Activated gamma-delta T cell treated with Interleukin-2 at 50 U/mL for 16 hours (primary cell): ENCODE measurements around the gene ACACB.

Experiments used
- DNase-seq: peaks from one replicate; pipeline ENCODE4 v3.0.0-alpha.2; 2020

The ACACB gene

DNA sequence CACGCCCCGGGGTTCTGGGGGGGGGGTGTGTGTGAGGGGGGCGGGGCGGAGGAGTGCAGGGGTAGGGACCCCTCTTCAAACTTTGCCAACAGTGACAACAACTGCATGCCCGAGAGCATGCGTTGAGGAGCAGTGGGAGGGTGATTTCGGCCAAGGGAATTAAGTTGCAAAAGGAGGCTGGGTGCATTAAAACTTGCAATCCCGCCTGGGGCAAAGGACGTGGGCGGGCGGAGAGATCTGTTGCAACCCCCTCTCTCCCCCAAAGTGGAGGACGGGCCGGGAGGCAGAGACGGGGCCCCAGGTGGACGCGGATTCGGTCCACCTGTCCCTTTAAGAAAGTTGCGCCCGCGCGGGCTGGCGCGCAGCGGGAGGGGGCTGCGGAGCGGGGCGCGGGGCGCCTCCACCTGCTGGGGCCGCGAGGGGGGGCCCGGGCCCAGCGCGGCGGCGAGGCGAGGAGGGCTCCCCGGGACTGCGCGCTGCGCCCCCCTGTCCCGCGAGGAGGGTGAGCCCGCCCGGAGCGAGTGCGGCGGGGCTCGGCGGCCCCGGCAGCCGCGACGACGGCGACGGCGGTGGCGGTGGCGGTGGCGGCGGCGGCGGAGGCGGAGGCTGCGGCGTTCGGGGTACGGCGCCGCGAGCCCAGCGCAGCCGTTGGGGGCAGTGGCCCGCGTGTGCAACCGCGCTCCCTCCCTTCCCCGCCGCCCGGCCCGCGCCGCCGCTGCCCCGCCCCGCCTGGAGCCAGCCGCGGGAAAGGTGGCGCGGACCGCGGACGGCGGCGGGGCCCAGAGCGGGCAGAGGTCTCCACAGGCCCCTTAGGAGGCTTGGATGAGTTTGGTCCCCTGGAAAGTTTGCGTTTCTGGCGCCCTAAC lies 193.2 kb downstream of the ACACB start:
- DNase-seq = no peak

DNA sequence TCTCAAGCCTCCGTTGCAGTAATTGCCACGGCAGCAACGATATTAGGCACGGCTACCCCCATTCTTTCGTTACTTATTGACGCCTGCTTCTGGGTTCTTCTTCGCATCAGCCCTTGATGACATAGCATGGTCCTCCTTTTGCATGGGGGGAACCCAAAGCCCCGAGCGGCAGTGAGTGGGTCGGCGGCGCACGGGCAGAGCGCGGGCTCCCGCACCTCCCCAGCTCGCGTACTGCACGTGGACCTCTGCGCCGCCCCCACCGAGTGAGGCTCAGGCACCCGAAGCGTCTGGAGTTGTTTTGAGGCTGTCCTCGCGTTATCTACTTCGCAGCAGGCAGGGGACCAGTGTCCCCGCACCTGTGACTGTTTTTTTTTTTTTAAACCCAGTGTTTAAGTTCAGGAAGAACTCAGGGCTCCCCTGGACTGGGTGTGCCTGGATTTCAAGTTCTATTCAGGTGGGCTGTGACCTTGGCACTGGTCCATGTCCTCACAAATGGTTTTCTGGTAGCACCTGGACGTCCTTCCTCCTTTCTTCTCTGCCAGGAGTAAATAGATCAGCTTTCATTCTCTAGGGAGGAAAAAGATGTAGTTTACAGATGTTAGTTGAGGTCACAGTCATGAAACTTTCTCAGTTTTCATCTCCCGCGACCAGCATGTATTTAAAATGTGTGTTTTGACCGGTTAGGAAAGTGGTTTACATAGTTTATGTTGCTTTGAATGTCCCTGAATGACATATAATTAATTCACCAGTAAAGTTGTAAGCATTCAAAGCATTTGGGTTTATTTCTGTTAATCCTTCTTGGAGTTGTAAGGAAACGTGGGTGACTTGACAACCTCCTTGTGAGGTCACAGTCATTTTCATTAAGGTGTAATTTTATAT lies 194.1 kb downstream of the ACACB start:
- no peak for DNase-seq
